Activated B cell treated with CpG ODN at 0.5 μM for 24 hours (primary cell): ENCODE data around the gene AGO1. TPM values are rescaled to one million over a fixed set of nuclear protein-coding genes. Genes with fewer than 3 reads are reported as not detected.

Experiments
- ATAC-seq: fragments of 200-7000 bp; cut with Tn5 transposase; one replicate; pipeline ENCODE4 v1.10.0; 2021; ENCODE audit warnings: low read depth, mild to moderate bottlenecking, moderate library complexity
- CTCF ChIA-PET: fragments of 350-600 bp; sonication (Branson Sonifier 250); formaldehyde crosslinking; loops from one replicate; lab custom pipeline; 2021; ENCODE audit warnings: antibody characterized with exemption; lab: Charles Lee
- POLR2A ChIA-PET: fragments of 350-600 bp; sonication (Branson Sonifier 250); formaldehyde crosslinking; loops from one replicate; lab custom pipeline; 2021; ENCODE audit warnings: antibody characterized with exemption; lab: Charles Lee
- DNase-seq: peaks from one replicate; pipeline ENCODE4 v3.0.0; 2022
- H3K27ac Mint-ChIP-seq: one replicate; pipeline ENCODE4 v1.8.0; 2020; ENCODE audit warnings: mixed read lengths
- H3K27me3 Mint-ChIP-seq: one replicate; pipeline ENCODE4 v1.8.0; 2021; ENCODE audit warnings: mixed read lengths
- H3K36me3 Mint-ChIP-seq: one replicate; pipeline ENCODE4 v1.8.0; 2021; ENCODE audit warnings: low read depth, mixed read lengths
- H3K4me1 Mint-ChIP-seq: one replicate; pipeline ENCODE4 v1.8.0; 2021; ENCODE audit warnings: mixed read lengths
- H3K4me3 Mint-ChIP-seq: one replicate; pipeline ENCODE4 v1.8.0; 2020; ENCODE audit warnings: mild to moderate bottlenecking, mixed read lengths
- H3K9me3 Mint-ChIP-seq: one replicate; pipeline ENCODE4 v1.8.0; 2020; ENCODE audit warnings: mixed read lengths
- intact Hi-C: fragments of 100-400 bp; cut with micrococcal nuclease; formaldehyde crosslinking; loops from one replicate; pipeline ENCODE4 v1.15.1; 2024
- total RNA-seq: library from RNA; stranded (reverse); gene quantifications from 2 replicates; pipeline ENCODE4 v1.2.3, GENCODE V29; 2022
- TF ChIP-seq, protein P1 (sequence below): fragments of 200-600 bp; IDR thresholded peaks from one replicate; pipeline ENCODE4 v1.8.0; 2022; ENCODE audit warnings: antibody characterized with exemption, mild to moderate bottlenecking

The AGO1 gene
- total RNA-seq, 1 donor from 2014 or later = 34.3 TPM

DNA sequence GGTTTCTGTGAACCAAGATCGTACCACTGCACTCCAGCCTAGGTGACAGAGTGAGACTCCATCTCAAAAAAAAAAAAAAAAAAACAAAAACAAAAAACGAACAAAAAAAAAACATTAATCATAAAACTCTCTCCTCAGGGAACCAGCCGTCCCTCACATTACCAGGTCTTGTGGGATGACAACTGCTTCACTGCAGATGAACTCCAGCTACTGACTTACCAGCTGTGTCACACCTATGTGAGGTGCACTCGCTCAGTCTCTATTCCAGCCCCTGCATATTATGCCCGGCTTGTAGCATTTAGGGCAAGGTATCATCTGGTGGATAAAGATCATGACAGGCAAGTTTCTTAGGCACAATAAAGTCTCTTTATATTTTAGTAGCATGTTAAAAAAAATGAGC is 32.3 kb upstream of the AGO1 start:
- POLR2A ChIA-PET = no interaction called here
- intact Hi-C loops = loop anchor here (10.0 kb wide), 1 partner anchor 234 kb away; the partner anchor contains the start of genes ADPRS and TEKT2
- Mint-ChIP-seq H3K9me3 (no peaks in the 10 kb centered on the region), H3K27ac (no peak overlapping the region), H3K36me3 (peaks cover 56% of the 10 kb centered on the region), H3K27me3 (no peaks in the 10 kb centered on the region), H3K4me3 (no peak overlapping the region), H3K4me1 (peaks cover 5% of the 10 kb centered on the region)
- TF ChIP-seq, protein P1, sequence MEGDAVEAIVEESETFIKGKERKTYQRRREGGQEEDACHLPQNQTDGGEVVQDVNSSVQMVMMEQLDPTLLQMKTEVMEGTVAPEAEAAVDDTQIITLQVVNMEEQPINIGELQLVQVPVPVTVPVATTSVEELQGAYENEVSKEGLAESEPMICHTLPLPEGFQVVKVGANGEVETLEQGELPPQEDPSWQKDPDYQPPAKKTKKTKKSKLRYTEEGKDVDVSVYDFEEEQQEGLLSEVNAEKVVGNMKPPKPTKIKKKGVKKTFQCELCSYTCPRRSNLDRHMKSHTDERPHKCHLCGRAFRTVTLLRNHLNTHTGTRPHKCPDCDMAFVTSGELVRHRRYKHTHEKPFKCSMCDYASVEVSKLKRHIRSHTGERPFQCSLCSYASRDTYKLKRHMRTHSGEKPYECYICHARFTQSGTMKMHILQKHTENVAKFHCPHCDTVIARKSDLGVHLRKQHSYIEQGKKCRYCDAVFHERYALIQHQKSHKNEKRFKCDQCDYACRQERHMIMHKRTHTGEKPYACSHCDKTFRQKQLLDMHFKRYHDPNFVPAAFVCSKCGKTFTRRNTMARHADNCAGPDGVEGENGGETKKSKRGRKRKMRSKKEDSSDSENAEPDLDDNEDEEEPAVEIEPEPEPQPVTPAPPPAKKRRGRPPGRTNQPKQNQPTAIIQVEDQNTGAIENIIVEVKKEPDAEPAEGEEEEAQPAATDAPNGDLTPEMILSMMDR = no peak
- CTCF ChIA-PET = no interaction called here
- DNase-seq = no peak
- ATAC-seq = no peak

DNA sequence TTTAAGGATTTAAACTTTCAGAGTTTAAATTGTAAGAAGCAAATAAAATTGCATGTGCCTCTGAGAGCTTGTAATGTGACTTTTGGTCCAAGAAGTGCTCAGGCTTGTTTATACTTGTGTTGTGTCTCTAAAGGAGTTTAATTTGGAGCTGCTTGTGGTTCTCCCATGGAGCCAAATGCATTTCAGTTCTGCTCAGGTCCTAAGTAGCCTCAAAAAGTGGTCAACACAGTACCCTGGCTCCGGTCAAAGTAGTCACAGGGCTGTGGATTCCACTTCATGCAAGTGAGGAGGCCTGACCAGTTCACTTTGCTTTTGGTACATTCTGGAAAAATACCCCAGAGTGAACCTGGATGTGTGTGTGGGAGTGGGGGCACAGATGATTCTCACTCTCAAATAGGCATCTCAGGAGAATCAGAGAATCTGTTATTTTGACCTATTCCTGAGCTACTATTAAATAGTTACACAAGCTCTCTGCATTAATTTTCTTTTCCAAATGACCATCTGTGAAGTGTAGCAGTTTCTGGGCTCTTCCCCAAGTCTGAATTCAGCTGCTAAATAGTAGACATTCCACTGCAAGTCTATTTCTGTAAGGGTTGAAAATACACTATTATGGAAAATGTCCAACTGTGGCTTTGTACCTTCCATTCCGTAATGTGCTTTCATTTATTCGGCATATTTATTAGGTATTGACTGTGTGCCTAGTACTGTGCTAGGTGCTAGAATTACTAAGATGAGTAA is 31.7 kb upstream of the AGO1 start:
- DNase-seq (no peak), ATAC-seq (no peak)
- peaks cover 5% of the 10 kb centered on the region for H3K4me1 Mint-ChIP-seq
- peaks cover 57% of the 10 kb centered on the region for H3K36me3 Mint-ChIP-seq
- no peaks in the 10 kb centered on the region for H3K27me3 Mint-ChIP-seq
- ChIA-PET POLR2A (no interaction called here), CTCF (no interaction called here)
- no peak overlapping the region for H3K4me3 Mint-ChIP-seq
- H3K9me3 Mint-ChIP-seq = no peaks in the 10 kb centered on the region
- TF ChIP-seq, protein P1 = no peak
- intact Hi-C loops = loop anchor here (10.0 kb wide), 1 partner anchor 234 kb away; the partner anchor contains the start of genes ADPRS and TEKT2
- H3K27ac Mint-ChIP-seq = no peak overlapping the region

DNA sequence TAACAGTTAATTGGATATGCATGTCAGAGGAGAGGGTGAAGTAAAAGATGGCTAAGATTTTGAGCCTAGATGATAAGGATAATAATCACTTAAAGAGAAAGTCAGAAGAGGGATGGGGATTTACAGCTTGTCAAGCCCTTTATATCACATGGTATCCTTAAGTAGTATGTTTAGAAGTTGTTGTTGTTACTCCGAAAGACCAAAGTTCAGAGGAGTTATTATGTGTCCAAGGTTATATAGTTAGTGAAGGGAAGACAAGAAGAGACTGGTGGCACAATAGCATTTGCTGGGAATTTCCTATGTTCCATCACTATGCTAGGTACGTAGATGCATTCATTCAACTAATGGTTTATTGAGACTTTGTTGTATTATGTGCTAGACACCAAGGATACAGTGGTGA is 30.8 kb upstream of the AGO1 start:
- intact Hi-C loops = loop anchor here (10.0 kb wide), 1 partner anchor 233 kb away; the partner anchor contains the start of genes ADPRS and TEKT2
- no peak overlapping the region for H3K4me3 Mint-ChIP-seq
- peaks cover 5% of the 10 kb centered on the region for H3K4me1 Mint-ChIP-seq
- H3K27me3 Mint-ChIP-seq = no peaks in the 10 kb centered on the region
- H3K9me3 Mint-ChIP-seq = no peaks in the 10 kb centered on the region
- H3K36me3 Mint-ChIP-seq = peaks cover 55% of the 10 kb centered on the region
- TF ChIP-seq, protein P1 = no peak
- CTCF ChIA-PET = no interaction called here
- POLR2A ChIA-PET = no interaction called here
- no peak for DNase-seq
- H3K27ac Mint-ChIP-seq = no peak overlapping the region
- no peak for ATAC-seq

DNA sequence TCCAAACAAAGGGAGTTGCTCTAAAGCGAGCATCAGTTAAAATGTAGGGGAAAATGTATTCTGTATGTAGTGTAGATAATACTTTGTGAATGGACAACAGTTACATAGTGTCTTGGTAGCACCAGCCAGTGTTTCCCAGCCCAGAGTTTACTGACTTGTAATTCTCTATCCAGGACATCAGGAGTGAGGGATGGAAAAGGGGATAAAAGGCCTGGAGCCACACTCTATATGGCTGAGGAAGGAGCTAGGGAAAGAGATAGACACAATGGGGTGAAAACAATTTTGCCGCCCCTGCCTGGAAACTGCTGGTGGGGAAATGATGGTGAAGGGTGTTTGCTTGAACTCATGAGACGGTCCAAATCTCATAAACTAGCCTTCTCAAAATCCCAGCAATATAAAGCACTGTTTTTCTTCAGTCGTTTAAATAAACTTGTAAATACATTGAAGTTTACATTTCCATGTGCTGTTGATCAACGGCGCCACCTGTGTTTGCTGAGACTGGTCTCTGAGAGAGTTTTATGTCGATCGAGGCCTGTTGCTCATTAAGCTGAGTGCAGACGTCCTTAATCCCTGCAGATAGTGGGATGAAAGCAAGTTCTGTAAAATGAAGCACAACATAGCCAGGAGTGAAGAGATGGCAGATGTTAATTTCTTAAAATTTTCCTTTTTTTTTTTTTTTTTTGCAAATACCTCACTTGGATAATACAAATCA is 27.9 kb upstream of the AGO1 start:
- H3K4me1 Mint-ChIP-seq = no peaks in the 10 kb centered on the region
- DNase-seq (no peak), ATAC-seq (no peak)
- CTCF ChIA-PET = no interaction called here
- H3K9me3 Mint-ChIP-seq = no peaks in the 10 kb centered on the region
- H3K4me3 Mint-ChIP-seq = no peak overlapping the region
- peaks cover 47% of the 10 kb centered on the region for H3K36me3 Mint-ChIP-seq
- TF ChIP-seq, protein P1 = no peak
- H3K27ac Mint-ChIP-seq = no peak overlapping the region
- intact Hi-C loops = loop anchor here (5.0 to 10.0 kb wide), 2 partner anchors 230 to 277 kb away; partner anchors contain the start of genes ADPRS and TEKT2
- no peaks in the 10 kb centered on the region for H3K27me3 Mint-ChIP-seq
- POLR2A ChIA-PET = no interaction called here

DNA sequence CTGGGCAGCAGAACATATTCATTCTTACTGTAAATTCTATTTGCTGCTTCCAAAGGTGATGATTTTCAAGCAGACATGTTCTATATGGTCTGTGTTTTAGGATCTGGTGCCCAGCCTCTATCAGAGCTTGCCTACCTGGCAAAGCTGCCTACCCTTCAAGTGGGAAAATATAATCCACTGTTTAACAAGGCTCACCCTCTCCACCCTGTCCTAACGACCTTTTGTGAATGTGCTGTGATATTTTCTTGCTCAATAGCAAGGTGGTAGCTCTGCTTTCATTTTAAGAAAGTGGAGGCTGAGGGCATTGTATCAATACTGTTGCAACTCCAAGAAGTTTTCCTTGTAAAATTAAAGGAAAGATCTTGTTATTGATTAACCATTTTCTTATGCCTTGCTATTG is 26.0 kb upstream of the AGO1 start:
- DNase-seq = no peak
- Mint-ChIP-seq H3K4me3 (no peak overlapping the region), H3K27ac (no peak overlapping the region), H3K36me3 (peaks cover 33% of the 10 kb centered on the region), H3K27me3 (no peaks in the 10 kb centered on the region), H3K4me1 (no peaks in the 10 kb centered on the region), H3K9me3 (no peaks in the 10 kb centered on the region)
- TF ChIP-seq, protein P1 = no peak
- POLR2A ChIA-PET = interaction anchor here (0.6 kb wide), 1 partner anchor 9 kb away, joined by 3 read pairs; no protein-coding TSS in a partner anchor
- ATAC-seq = no peak
- intact Hi-C loops = loop anchor here (5.0 to 10.0 kb wide), 2 partner anchors 228 to 275 kb away; partner anchors contain the start of genes ADPRS and TEKT2
- CTCF ChIA-PET = no interaction called here
